HG03521 (cell line): ENCODE results near the gene CFAP73.

Experiments used
- ATAC-seq: cut with Tn5 transposase; IDR thresholded peaks from one replicate; pipeline ENCODE4 v1.9.1; 2021; ENCODE audit warnings: mild to moderate bottlenecking, moderate library complexity; ENCODE audit not compliant: unreplicated experiment

Gene CFAP73

DNA sequence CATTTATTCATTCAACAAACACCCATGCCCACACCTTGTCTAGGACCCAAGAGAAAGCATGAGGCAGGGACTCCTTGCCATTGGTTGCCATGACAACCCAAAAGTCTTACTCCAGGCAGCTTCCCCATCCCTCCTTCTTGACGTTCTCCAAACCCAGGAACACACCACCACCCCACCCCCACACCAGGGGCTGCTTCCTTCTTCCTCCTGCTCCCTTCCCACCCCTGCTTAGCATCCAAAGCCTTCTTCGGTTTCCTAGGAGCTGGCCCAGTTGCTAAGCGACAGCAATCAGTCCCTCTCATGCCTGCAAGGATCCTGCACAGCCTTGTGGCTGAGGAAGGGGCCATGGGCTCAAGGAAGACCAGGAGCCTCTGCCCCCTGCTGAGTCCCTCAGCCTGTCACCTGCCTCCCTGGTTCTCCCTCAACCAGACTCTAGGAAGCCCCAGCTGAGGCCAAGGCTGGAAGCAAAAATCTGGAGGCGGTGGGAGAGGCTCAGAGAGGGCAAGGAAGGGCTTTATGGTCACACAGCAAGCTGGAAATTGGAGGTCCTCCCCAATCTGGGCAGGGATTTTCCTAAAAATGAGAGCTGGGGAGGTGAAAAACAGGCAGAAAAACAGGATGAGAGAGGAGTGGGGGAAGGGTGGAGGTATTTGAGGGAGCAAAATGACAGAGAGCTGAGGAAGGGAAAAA lies 29.4 kb upstream of the CFAP73 start:
- ATAC-seq: no peak

DNA sequence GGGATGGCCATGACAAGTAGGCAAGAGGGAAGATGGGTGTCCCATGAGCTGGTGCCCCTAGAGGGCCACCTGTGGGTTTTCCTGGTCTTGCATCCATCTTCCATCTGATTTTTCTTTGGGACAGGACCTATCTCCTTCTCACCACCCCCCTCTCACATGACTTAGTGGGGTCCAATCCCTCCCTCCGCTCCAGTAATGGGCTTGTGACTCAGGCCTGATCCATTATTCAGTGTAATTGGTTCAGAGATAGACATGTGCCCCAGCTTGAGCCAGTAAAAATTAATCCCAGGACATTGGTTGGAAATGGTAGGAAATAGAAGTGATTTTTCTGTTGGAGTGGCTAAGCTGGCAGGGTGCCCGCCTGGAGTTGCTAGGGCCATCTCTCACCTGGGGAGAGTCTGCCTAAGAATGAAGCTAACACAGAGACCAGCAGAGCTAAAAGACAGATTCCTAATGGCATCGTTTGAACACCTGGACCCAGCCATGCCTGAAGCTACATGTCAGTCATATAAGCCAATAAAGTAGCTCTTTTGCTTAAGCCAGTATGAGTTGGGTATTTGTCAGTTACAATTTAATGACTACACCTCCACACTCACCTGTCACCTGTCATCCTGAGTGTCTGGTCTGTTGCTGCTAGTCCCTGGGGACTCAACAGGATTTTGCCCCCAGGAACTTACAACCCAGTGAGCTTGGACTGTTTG lies 28.7 kb upstream of the CFAP73 start:
- no peak for ATAC-seq

DNA sequence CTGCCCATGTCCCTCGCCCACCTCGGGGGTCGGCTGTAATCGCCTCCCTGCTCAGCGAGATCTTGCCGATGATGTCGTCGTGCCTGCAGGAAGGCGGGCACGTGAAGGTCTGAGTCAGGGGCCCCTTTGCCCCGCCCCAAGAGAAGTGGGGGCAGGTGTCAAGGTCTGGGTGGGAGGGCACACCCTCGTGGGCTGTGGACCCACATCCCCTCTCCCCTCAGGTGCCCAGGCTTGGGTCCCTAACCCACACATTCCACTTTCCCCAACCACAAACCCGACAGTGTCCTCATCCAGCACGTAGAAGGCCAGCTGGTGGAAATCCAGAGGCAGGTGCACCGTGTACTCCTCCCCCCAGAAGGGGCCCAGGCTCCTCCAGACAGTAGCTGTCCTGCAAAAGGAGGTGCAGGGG lies 21.7 kb upstream of the CFAP73 start:
- no peak for ATAC-seq

DNA sequence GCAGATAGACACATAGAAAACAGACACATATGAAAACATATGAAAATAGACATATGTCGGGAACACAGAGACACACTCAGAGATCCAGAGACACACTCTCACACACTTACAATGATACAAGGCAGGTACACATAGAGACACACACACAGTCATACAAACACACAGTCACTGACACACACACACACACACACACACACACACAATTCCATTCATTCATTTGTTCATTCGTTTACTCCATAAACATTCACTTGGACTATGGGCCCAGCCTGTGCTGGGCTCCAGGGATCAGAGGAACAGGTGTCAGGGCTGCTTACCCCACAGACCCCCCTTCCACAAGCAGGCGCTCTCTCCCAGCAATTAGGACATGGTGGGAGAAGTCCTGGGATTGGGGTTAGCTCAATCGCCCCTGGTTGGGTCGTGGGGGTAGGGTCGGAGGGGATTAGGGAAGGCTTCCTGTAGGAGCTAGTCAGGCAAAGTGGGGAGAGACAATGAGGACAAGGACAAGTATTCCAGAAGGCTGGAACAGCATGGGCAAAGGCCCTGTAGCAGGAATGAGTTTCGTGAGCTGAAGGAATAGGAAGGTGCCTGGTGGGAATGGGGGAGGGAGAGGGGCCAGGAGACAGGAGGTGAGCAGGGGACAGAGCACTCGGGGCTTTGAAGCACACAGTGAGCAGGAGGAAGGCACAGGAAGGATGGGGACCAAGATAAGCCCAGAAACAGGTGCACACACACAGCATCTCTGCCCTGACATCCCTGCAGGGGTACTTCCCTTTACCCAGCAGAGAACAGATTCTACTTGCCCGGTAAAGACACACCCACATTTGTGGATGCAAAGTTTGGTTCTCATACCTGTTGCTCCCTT lies 20.5 kb upstream of the CFAP73 start:
- no peak for ATAC-seq

DNA sequence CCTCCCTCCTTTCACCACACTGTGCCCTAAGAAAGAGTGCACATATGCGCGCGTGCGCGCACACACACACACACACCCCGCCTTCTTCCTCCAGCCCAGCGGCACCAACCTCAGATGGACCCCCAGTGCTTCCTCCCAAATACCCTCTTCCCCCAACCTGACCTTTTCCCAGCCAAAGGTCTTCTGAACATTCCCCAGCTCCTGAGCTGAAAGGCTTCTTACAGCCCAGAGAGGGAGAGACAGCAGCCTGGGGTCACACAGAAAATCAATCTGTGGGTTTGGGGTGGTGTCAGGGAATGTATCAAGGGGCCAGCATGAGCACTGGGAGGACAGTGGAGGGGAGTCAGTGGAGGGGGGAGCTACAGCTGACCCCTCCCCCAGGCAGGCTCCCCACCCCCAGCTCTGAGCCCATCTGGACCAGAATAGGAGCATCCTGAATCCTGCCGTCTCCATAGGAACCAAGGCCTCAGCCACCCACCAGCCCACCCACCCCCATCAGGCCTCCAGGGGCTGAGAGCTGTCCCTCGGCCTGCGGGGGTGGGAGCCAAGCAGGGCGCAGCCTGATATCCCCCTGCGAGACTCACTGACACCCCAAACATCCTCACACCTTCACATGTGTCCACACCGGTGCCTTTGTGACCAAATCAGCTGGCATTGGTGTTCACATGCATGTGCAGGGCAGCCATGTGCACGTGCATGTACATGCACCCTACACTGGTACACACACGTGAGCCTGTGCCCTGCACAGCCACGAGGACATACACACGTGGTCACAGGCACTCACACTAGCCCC lies 19.7 kb upstream of the CFAP73 start:
- ATAC-seq: no peak

DNA sequence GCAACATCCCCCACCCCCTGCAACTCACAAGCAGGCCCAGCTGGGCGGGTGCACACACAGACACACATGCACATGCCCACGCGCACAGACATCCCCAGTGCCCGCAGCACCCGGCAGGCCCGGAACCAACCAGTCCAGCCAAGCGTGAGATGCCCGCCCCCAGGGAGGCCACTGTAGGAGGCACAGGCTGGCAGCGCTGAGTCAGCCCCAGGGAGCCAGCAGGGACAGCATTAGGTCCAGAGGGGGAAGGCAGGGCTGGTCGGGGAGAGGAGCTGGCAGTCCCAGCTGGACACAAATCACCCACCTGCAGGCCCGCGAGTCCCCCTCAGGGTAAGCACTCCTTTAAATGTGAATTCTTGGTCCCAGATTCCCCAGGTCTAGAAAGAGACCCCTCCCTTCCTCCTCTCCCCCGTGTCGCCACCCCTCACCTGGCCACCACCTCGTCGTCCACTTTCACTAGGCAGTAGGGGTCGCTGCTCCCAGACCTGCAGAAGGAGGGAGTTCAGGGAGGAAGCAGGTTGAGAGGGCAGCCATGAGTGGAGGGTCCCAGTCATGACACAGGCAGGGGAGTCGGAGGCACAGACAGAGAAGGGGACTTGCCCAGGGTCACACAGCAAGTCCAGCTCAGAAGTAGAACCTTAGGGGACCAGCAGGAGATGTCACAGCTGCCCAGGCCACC lies 18.9 kb upstream of the CFAP73 start:
- no peak for ATAC-seq

DNA sequence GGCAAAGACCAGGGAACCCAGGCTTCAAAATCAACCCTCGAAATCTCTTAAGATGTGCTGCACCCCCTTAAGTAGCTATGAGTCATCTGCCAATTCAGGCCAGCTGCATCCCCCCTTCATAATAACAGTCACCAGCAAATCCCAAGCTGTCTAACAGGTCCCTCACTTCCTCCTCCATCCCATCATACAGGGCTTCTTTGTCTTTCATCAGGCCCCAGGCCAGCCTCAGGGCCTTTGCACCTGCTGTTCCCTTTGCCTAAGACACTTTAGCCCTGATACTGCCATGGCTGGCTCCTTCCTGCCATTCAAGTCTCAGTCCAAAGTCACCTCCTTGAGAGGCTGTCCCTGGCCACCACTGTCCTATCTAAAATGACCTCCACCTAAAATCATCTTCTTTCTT lies 18.0 kb upstream of the CFAP73 start:
- ATAC-seq: no peak

DNA sequence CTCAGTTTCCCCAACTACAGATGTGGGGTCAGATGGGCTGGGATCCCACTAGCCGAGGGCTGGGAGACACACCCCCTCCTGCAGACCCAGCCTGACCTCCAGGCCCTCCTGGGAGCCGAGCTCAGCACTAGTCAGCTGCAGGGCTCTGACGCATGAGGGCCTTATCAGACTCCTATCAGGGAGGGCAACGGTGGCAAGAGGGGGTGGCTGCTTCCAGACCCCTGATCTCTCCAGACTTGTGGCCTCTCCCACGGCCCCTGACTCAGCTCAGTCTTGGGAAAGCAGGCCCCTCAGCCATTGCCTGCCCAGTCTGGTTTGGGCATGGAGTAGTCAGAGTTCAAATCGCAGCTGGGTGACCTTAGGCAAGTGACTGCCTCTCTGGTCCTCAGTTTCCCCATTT lies 16.5 kb upstream of the CFAP73 start:
- ATAC-seq: no peak

DNA sequence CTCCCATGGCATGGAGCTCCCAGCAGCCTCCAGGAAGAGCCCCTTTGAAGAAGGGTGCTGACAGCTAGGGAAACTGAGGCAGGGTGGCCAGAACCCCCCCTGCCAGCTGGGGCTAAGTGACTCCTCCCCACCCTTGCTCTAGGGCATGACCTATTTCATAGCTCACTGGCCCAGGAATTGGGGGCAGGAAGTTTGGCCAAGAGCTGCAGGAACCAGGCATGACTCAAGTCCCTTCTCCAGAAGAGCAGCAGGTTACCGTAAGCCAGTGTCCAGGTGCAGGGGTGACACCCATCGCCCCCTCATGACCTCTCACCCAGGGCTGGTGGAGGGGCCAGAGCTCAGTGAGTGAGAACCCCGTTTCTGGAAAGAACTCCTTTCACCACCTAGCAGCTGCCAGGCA lies 15.9 kb upstream of the CFAP73 start:
- ATAC-seq: no peak

DNA sequence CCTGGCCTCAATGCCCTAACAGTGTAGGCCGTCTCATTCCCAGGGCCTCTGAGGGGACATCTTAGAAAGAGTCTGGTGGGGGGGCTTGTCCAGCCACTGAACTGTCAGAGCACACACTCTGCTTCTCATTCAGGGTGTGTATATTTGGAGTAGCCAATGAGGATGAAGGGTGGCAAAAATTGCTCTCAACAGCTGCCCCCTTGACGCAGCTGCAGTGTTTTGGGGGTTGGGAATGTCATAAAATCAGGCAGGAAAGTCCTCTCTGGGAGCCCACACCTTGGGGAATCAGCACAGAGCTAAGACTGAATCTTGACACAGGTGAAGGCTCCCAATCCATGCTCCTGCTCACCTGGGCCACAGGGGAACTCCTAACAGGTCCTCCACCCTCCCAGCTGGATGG lies 15.5 kb upstream of the CFAP73 start:
- ATAC-seq: no peak

DNA sequence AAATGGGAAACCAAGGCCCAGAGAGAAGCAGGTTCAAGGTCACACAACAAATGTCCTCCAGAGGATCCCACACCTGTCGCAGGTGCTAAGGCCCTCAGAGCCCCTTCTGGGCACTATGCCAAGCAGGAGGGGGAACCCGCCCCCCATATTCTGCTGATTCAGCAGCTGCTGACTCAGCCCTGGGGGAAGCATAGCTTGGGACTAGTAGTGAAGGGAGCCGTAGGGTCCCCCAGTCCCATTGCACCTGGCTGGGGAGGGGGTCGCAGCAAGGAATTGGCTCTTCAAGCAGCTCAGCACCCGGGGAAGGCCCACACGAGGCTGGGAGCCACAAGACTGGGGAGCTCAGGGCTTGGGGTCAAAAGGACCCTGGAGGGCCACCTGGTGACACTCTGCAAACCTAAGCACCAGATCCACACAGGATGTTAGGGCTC lies 15.0 kb upstream of the CFAP73 start:
- ATAC-seq: no peak

DNA sequence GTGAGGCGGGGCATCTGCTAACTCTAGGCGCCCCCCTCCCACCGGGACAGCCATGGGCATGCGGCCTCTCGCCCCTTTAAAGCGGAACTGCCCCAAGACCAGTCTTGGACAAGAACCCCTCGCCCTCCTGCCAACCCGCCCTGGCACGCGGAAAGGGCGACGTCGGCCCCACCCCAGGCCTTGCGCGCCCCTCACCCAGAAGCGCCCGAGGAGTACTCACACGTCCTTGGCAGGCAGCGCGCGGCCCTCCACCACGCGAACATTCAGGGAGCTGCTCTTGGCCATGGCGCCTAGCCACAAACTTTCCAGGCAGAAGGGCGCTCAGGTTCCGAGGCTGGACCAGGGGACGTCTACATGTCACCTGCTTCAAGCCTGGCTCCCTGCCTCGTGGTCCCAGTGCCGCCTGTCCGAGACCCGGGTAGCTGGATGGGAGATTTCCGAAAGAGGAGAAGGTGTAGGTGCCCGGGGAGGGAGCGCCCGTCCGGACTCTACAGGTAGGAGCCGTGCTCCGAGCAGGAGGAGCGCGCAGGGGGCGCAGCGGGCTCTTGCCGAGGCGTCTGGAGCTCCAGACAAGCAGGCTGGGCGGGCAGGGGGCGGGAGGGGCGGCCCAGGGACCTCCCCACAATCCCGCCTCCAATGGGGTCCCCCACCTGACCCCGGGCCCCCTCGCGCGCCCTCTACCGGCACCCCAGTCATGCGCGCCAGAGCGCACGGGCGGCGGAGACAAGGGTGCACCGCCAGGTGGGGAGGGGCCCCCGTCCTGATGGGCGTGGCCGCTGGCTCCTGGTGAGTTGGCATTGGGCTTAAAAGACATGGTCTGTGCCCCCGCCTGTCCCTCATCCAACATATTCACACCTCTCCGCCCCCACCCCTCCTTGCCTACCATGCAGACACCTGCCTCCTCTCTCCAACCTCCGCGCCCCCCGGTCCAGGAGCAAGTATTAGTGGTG lies 14.1 kb upstream of the CFAP73 start, which contains the start of gene RASAL1:
Gene RASAL1, minus strand, starts transcription at position 584 of the 950 bp plus-strand sequence. Its CDS starts 299 bp downstream, at position 285.
- no peak for ATAC-seq

DNA sequence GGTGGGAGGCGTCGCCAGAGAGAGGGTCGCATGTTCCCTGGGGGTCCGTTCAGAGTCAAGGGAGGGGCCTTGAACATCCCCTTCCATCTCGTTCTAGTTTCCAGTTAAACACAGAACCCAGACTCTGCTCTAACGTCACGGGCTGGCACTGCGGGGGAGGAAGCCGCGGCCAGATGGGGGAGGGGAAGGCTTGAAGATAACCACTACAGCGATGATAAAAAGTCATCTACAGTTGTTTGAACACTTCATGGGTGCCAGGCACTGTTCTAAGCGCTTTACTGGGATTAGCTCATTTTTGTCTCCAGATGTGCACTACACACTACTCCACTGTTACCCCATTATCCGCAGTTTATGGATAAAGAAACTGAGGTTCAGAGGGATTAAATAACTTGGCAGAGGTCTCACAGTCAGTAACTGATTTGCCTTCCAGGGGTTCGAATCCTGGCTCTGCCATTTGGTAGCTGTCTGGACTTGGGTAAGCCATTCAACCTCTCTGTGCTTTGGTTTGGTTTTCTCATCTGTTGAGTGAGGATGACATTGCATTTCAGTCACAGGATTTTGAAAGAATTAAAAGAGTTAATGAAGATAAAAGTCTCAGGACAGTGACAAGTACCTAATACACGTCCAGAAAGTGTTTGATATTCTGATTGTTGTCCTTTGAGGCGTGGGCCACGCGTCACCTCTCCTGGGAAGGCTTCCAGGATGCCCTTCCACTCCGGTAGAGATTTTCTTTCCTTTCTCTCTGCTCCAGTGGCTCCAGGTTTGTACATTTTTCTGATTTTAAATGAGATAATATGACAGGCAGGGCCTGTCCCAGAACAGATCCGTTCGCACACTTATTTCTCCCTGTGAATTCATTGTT lies 13.2 kb upstream of the CFAP73 start:
- no peak for ATAC-seq

DNA sequence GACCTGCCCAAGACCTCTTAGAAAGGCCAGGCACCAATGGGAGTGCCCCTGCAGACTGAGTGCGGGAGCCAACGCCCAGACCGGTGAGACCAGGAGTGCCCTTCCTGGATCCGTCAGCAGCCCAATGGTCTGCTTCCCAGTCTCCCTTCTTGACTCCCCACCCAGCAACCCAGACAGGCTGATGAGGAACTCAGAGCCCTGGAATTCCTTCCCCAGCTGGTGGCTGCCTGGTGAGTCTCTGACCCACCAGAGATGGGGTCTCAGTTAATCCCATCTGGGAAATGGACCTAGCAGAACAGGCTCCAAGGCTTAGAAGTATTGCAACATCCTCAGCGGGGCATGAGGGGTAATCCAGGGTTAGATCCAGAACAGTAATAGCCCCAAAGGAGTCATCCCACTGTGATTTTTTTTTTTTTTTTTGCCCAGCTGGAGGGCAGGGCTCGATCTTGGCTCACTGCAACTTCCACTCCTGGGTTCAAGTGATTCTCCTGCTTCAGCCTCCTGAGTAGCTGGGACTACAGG lies 12.5 kb upstream of the CFAP73 start:
- ATAC-seq: no peak

DNA sequence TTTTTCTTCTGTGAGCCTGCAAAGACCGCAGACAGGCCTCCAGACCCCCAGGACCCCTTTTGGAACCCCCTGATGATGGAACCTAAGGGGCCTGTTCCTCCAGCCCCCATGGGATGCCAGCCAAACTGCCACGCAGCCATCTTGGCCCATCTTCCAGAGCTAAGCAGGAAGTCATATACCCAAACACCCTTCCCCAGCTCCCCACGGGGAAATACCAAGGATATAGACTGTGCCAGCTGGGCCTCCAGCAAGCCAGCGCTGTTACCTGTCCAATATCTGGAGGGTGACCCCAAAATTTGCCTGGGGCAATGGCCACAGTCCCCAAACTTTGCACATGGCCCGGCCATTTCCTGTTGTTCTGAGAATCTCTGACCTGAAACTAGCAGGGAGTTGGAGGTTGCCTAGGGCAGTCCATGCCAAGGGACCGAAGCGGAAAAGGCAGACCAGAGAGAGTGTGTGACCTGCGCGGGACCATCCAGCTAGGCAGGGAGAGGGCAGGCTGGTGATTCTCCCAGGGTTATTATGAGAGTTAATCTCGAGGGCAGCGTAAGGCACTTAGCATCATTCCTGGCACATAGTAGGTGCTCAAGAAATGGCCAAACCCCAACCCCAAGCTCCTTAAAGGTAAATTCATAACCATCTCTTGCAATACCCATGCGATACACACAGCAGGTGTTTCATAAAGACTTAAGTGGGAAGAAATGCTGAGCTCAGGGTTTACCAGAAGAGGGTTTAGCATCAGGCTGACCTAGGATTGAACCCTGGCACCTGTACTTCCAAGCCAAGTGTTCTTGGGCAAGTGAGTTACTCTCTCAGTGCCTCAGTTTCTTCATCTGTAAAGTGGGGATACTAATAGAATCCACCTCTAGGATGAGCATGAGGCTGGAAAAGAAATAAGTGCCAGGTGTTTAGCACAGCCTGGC lies 11.4 kb upstream of the CFAP73 start:
- no peak for ATAC-seq

DNA sequence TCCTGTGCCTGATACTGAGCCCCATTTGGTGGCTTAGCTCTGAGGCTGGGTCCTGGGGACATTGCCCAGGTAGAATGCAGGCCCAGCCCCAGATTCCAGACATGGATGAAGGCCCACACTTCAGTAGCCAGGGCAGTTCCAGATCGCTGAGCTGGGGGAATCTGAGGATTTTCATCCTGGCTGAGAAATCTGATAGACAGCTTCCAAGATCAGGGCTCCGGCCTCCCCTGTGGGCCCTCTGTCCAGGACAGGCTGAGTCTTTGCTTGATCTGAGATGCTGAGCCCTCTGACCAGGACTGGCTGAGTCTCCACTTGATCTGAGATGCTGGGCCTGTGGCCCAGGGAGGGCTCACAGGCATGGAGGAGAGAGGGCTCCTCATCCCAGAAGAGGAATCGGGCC lies 10.7 kb upstream of the CFAP73 start:
- ATAC-seq: no peak

DNA sequence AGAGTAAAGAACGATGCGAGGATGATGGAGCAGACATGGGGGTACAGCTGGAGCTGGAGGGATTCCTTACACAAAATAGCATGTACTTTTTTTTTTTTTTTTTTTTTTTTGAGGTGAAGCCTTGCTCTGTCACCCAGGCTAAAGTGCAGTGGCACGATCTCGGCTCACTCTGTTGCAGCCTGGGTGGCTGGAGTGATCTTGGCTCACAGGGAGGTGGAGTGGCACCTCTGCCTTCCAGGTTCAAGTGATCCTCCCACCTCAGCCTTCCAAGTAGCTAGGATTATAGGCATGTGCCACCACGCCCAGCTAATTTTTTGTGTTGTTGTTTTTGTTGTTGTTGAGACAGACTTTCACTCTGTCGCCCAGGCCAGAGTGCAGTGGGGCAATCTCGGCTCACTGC lies 8.8 kb upstream of the CFAP73 start:
- no peak for ATAC-seq
